Lower leg skin (tissue), 3 donors: ENCODE data around the gene AKT1S1.

Source experiments
- POLR2A ChIP-seq, 2 donors: fragments of 450-650 bp; IDR thresholded peaks; one replicate each; pipeline ENCODE4 v1.6.1; 2016 to 2017; ENCODE audit warnings: antibody characterized with exemption in 2 of 2, mild to moderate bottlenecking in 1 of 2, moderate library complexity in 1 of 2
- TF ChIP-seq, protein P1 (sequence below), 3 donors: fragments of 450-650 bp; IDR thresholded peaks; one replicate each; pipeline ENCODE4 v1.5.1; 2016; ENCODE audit warnings: antibody characterized with exemption in 3 of 3, mild to moderate bottlenecking in 3 of 3, moderate library complexity in 2 of 3

GRCh38 chr19:49895566-49896297 lies 18.6 kb upstream of the AKT1S1 start:
- TF ChIP-seq, protein P1, sequence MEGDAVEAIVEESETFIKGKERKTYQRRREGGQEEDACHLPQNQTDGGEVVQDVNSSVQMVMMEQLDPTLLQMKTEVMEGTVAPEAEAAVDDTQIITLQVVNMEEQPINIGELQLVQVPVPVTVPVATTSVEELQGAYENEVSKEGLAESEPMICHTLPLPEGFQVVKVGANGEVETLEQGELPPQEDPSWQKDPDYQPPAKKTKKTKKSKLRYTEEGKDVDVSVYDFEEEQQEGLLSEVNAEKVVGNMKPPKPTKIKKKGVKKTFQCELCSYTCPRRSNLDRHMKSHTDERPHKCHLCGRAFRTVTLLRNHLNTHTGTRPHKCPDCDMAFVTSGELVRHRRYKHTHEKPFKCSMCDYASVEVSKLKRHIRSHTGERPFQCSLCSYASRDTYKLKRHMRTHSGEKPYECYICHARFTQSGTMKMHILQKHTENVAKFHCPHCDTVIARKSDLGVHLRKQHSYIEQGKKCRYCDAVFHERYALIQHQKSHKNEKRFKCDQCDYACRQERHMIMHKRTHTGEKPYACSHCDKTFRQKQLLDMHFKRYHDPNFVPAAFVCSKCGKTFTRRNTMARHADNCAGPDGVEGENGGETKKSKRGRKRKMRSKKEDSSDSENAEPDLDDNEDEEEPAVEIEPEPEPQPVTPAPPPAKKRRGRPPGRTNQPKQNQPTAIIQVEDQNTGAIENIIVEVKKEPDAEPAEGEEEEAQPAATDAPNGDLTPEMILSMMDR (IDR thresholded peaks at IDR 0.05): no peak
- TF ChIP-seq POLR2A (IDR thresholded peaks at IDR 0.05): no peak
